GM12873 (cell line): ENCODE results near the gene MOCS1.

ENCODE experiments used
- TF ChIP-seq, protein P1 (sequence below): IDR thresholded peaks from 2 replicates; pipeline ENCODE4 v1.5.1; 2012; ENCODE audit warnings: low read depth, mild to moderate bottlenecking, moderate library complexity, low read length, control low read depth; ENCODE audit not compliant: insufficient read depth; ENCODE audit errors: missing control alignments

Gene MOCS1

DNA sequence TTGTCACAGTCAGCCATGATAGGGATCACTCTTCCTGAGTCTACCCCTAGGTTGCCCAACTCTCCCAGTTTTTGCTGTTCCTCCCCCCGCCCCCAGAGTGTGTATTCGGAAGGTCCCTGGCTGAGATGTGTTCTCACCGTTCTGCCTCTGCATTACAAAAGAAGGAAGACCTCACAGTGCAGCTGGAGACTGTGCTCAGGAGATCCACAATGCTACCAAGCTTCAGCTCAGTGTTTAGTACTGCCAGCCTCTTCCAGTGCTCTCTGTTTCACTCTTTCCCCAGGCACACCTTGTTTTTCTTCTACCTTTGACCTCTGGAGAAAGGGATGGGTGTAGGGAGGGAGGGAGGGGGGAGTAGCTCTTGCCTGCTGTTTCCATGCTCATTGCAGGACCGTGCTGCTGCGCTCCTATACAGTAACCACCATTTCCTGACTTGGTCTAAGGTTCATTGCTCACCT lies 13.4 kb upstream of the MOCS1 start:
- TF ChIP-seq, protein P1, sequence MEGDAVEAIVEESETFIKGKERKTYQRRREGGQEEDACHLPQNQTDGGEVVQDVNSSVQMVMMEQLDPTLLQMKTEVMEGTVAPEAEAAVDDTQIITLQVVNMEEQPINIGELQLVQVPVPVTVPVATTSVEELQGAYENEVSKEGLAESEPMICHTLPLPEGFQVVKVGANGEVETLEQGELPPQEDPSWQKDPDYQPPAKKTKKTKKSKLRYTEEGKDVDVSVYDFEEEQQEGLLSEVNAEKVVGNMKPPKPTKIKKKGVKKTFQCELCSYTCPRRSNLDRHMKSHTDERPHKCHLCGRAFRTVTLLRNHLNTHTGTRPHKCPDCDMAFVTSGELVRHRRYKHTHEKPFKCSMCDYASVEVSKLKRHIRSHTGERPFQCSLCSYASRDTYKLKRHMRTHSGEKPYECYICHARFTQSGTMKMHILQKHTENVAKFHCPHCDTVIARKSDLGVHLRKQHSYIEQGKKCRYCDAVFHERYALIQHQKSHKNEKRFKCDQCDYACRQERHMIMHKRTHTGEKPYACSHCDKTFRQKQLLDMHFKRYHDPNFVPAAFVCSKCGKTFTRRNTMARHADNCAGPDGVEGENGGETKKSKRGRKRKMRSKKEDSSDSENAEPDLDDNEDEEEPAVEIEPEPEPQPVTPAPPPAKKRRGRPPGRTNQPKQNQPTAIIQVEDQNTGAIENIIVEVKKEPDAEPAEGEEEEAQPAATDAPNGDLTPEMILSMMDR, result no peak

GRCh38 chr6:39945626-39946025 lies 11.4 kb upstream of the MOCS1 start:
- TF ChIP-seq, protein P1, result no peak

DNA sequence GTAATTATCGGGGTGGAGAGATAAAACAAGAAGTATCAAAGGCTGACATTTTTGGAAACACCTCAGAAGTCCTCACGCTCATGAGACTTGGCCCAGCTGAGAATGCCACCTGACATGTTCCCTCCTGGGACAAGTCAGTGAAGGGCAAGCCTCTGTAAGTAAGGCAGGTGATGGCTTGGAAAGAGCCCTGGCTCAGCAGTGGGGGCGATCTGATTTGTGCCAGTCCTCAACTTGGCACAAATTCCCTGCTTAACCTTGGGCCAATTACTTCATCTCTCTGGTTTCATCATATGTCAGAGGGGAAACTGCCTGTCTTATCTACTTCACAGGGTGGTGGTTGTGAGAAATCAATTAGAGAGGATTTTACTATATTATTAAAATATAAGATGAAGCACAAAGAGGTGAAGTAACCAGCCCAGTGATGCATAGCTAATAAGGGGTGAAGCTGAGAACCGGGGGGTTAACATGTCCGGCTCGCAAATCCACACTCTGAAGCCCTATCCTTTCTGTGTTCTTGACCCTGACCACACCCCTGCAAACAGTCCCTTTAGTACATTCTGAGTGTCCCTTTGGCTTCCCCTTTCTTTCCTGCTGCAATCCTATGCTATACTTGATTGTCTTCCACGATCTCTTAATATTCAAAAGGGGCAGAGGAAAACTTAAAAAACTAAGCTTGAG lies 8.8 kb upstream of the MOCS1 start:
- TF ChIP-seq, protein P1, result no peak

- TF ChIP-seq, protein P1, result no peak
Measured at GRCh38 chr6:39941820-39942219, 7.6 kb upstream of the MOCS1 start.

DNA sequence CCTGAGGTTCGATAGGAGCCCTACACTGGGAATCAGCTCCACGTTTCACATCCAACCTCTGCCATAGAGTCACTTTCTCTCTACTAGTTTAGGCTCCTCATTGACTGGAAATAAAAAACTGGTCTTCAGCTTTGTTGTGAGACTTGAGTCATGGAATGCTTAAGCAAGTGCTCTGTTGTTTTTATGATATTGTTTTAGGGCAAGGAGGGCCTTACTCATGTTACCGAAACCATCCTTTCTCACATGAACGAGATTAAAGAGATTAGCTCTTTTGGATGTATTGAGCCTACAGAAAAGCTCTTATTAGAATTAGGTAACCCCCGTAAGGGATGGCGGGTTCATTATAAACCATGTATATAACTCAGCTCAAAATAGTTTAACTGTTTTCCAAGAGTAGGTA lies 6.9 kb upstream of the MOCS1 start:
- TF ChIP-seq, protein P1, result no peak

- TF ChIP-seq, protein P1, result no peak
Measured at GRCh38 chr6:39938773-39939654, 4.8 kb upstream of the MOCS1 start.

DNA sequence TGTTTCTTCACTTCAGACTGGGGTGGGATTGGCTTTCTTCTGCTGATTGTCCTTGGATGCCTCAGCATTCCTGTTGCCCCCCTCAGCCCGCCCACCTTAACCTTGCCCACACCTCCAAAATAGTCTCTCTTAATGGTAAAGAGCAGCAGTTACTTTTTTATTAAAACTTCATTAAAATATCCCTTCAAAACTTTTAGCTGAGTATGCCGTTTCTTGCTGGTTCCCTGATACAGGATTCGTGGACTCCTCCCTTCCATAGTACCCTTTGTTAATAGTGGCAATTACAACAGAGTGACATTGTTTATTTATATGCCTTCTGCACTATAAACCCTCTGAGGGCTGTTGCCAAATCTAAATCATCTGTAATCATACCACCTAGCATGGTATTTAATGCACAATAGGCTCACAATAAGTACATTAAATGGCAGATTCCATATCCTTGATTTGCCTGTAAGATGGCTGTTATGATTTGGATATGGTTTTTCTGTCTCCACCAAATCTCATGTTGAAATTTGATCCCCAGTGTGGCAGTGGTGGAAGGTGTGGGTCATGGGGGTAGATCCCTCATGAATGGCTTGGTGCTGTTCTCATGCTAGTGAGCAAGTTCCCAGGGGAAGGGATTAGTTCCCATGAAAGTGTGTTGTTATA lies 3.5 kb upstream of the MOCS1 start:
- TF ChIP-seq, protein P1, result no peak
